Retinal pigment epithelial cell (primary cell): ENCODE data around the gene ZP3.
"Not testable (repeated sequence)": the region's sequence is repeated elsewhere in the genome, so short reads cannot be mapped to it uniquely, and the experiment has no call there.

Source experiments
- DNase-seq: peaks from one replicate; pipeline ENCODE4 v3.0.0-alpha.2; 2010; ENCODE audit warnings: low read depth
- H3K4me3 ChIP-seq: 2 replicates; pipeline ENCODE4 v1.5.1; 2011; ENCODE audit warnings: mild to moderate bottlenecking, low read length, control low read depth, moderate library complexity
- TF ChIP-seq, protein P1 (sequence below): conservative IDR thresholded peaks from 2 replicates; pipeline ENCODE4 v1.5.1; 2011; ENCODE audit warnings: low read depth, low read length, control low read depth, inconsistent platforms

The ZP3 gene

DNA sequence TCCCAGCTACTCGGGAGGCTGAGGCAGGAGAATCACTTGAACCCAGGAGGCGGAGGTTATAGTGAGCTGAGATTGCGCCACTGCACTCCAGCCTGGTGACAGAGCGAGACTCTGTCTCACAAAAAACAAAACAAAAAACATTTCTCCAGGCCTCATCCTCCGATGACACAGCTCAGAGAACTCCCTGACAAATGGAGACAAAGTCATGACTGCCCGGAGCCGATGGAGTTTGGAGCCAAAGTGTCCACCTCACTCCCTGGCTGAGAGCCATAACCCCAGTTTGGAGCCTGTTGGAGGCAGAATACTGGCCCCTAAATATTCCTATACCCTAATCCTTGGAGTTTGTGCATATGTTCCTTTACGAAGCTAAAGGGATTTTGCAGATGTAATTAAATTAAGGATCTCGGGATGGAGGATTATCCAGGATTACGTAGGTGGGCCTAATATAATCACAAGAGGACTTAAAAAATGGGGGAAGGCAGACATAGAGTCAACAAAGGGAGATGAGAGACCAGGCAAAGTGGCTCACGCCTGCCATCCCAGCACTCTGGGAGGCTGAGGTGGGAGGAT lies 38.0 kb upstream of the ZP3 start:
- DNase-seq = peak; percentile 34
- no peak overlapping the region for H3K4me3 ChIP-seq
- TF ChIP-seq, protein P1, sequence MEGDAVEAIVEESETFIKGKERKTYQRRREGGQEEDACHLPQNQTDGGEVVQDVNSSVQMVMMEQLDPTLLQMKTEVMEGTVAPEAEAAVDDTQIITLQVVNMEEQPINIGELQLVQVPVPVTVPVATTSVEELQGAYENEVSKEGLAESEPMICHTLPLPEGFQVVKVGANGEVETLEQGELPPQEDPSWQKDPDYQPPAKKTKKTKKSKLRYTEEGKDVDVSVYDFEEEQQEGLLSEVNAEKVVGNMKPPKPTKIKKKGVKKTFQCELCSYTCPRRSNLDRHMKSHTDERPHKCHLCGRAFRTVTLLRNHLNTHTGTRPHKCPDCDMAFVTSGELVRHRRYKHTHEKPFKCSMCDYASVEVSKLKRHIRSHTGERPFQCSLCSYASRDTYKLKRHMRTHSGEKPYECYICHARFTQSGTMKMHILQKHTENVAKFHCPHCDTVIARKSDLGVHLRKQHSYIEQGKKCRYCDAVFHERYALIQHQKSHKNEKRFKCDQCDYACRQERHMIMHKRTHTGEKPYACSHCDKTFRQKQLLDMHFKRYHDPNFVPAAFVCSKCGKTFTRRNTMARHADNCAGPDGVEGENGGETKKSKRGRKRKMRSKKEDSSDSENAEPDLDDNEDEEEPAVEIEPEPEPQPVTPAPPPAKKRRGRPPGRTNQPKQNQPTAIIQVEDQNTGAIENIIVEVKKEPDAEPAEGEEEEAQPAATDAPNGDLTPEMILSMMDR = no peak

DNA sequence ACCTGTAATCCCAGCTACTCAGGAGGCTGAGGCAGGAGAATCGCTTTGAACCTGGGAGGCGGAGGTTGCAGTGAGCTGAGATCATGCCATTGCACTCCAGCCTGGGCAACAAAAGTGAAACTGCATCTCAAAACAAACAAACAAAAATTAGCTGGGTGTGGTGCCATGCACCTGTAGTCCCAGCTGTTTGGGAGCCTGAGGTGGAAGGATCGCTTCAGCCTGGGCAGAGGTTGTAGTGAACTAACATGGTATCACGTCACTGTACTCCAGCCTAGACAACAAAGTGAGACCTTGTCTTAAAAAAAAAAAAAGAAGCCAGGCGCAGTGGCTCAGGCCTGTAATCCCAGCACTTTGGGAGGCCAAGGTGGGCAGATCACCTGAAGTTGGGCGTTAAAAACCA lies 37.0 kb upstream of the ZP3 start:
- DNase-seq, H3K4me3 ChIP-seq: not testable (repeated sequence)

DNA sequence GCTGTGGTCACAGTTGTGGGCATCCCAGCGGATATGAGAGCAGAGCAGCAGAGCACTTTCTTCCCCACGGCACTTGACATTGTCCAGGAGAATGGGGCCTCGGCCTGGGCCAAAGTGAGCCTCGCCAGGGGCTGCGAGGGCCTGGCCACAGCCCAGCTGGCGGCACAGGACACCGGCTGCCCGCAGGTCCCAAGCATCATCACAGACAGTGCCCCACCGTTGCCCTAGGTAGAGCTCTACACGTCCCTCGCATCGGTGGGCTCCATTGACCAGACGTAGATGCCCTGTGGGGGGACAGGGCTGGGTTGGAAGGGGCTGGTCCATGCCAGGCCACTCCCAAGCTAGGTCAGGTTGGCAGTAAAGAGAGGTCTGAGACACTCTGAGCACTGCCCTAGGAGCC lies 34.7 kb upstream of the ZP3 start:
- no peak for DNase-seq
- H3K4me3 ChIP-seq = no peak overlapping the region
- TF ChIP-seq, protein P1 = no peak

DNA sequence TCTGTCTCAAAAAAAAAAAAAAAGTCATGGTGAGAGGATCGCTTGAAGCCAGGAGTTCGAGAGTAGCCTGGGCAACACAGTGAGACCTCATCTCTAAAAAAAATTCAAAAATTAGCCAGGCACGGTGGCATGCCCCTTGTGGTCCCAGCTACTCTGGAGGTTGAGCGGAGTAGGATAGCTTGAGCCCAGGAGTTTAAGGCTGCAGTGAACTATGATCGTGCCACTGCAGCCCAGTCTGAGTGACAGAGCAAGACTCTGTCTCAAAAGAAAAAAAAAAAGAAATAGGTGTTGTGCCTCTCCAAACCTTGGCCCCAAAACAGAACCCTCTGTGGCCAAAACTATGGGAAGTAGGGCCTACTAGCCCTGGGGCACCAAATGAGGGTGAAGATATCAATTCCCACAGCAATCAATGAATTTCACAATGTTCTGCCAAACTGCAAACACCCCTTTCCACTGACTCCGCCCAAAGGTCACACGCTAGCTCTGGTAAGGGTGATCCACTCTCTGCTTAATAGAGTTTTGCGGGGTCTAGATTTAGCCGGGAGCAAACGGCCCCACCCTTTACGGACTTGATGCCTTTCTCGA lies 32.1 kb upstream of the ZP3 start:
- TF ChIP-seq, protein P1 = no peak
- peak overlapping the region; percentile 41 for H3K4me3 ChIP-seq
- no peak for DNase-seq

- TF ChIP-seq, protein P1 = peak; percentile 8
- peak; percentile 23 for DNase-seq
- H3K4me3 ChIP-seq = peak overlapping the region; percentile 53
Observed at GRCh38 chr7:76393116-76394031, 31.4 kb upstream of the ZP3 start.

GRCh38 chr7:76394957-76395356 lies 29.8 kb upstream of the ZP3 start:
- H3K4me3 ChIP-seq = no peak overlapping the region
- no peak for DNase-seq
- TF ChIP-seq, protein P1 = no peak

GRCh38 chr7:76395605-76395964 lies 29.2 kb upstream of the ZP3 start:
- H3K4me3 ChIP-seq, DNase-seq: not testable (repeated sequence)

GRCh38 chr7:76395965-76396726 lies 28.6 kb upstream of the ZP3 start:
- H3K4me3 ChIP-seq = no peak overlapping the region
- TF ChIP-seq, protein P1 = no peak
- no peak for DNase-seq
